HEK293 (cell line): ENCODE measurements around the gene RIMS1.

ENCODE experiments used
- GLIS1 ChIP-seq: fragments of 450-650 bp; formaldehyde crosslinking; IDR thresholded peaks from 2 replicates; pipeline ENCODE4 v1.5.1; 2016; ENCODE audit warnings: missing biosample characterization, missing genetic modification characterization
- KLF10 ChIP-seq: fragments of 450-650 bp; IDR thresholded peaks from 2 replicates; pipeline ENCODE4 v1.5.1; 2018; ENCODE audit warnings: missing biosample characterization, mild to moderate bottlenecking, missing genetic modification characterization
- ZNF121 ChIP-seq: fragments of 450-650 bp; formaldehyde crosslinking; IDR thresholded peaks from 2 replicates; pipeline ENCODE4 v1.5.1; 2016; ENCODE audit warnings: missing biosample characterization, missing genetic modification characterization
- TF ChIP-seq, protein P1 (sequence below): fragments of 450-650 bp; IDR thresholded peaks from 2 replicates; pipeline ENCODE4 v1.5.1; 2018; ENCODE audit warnings: missing biosample characterization, missing genetic modification characterization
- TF ChIP-seq, protein P2 (sequence below): fragments of 450-650 bp; formaldehyde crosslinking; IDR thresholded peaks from 2 replicates; pipeline ENCODE4 v1.5.1; 2016; ENCODE audit warnings: missing biosample characterization, missing genetic modification characterization
- TF ChIP-seq, protein P3 (sequence below): fragments of 450-650 bp; formaldehyde crosslinking; IDR thresholded peaks from 2 replicates; pipeline ENCODE4 v1.5.1; 2016; ENCODE audit warnings: missing biosample characterization, missing genetic modification characterization
- TF ChIP-seq, protein P4 (sequence below): fragments of 450-650 bp; formaldehyde crosslinking; IDR thresholded peaks from 2 replicates; pipeline ENCODE4 v1.5.1; 2016; ENCODE audit warnings: missing biosample characterization, missing genetic modification characterization, borderline replicate concordance

DNA sequence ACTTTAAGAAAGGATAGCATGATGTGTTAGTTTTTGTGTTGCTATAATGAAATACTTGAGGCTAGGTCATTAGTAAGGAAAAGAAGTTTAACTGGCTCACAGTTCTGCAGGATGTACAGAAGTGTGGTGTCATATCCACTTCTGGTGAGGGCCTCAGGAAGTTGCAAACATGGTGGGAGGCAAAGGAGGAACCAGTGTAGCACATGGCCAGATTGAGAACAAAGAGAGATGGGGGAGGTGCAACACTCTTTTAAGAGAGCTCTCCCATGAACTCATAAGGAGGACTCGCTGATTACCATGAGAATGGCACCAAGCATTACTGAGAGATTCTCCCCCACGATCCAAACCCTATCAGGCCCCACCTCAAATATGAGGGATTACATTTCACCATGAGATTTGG is 265.4 kb downstream of the RIMS1 start:
- no peak for TF ChIP-seq GLIS1 (tag by site-specific recombination)
- TF ChIP-seq ZNF121 (tag by site-specific recombination) = no peak
- TF ChIP-seq, protein P1, sequence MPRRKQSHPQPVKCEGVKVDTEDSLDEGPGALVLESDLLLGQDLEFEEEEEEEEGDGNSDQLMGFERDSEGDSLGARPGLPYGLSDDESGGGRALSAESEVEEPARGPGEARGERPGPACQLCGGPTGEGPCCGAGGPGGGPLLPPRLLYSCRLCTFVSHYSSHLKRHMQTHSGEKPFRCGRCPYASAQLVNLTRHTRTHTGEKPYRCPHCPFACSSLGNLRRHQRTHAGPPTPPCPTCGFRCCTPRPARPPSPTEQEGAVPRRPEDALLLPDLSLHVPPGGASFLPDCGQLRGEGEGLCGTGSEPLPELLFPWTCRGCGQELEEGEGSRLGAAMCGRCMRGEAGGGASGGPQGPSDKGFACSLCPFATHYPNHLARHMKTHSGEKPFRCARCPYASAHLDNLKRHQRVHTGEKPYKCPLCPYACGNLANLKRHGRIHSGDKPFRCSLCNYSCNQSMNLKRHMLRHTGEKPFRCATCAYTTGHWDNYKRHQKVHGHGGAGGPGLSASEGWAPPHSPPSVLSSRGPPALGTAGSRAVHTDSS (tag by site-specific recombination) = no peak
- TF ChIP-seq, protein P2, sequence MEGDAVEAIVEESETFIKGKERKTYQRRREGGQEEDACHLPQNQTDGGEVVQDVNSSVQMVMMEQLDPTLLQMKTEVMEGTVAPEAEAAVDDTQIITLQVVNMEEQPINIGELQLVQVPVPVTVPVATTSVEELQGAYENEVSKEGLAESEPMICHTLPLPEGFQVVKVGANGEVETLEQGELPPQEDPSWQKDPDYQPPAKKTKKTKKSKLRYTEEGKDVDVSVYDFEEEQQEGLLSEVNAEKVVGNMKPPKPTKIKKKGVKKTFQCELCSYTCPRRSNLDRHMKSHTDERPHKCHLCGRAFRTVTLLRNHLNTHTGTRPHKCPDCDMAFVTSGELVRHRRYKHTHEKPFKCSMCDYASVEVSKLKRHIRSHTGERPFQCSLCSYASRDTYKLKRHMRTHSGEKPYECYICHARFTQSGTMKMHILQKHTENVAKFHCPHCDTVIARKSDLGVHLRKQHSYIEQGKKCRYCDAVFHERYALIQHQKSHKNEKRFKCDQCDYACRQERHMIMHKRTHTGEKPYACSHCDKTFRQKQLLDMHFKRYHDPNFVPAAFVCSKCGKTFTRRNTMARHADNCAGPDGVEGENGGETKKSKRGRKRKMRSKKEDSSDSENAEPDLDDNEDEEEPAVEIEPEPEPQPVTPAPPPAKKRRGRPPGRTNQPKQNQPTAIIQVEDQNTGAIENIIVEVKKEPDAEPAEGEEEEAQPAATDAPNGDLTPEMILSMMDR = no peak
- TF ChIP-seq KLF10 = no peak
- TF ChIP-seq, protein P3, sequence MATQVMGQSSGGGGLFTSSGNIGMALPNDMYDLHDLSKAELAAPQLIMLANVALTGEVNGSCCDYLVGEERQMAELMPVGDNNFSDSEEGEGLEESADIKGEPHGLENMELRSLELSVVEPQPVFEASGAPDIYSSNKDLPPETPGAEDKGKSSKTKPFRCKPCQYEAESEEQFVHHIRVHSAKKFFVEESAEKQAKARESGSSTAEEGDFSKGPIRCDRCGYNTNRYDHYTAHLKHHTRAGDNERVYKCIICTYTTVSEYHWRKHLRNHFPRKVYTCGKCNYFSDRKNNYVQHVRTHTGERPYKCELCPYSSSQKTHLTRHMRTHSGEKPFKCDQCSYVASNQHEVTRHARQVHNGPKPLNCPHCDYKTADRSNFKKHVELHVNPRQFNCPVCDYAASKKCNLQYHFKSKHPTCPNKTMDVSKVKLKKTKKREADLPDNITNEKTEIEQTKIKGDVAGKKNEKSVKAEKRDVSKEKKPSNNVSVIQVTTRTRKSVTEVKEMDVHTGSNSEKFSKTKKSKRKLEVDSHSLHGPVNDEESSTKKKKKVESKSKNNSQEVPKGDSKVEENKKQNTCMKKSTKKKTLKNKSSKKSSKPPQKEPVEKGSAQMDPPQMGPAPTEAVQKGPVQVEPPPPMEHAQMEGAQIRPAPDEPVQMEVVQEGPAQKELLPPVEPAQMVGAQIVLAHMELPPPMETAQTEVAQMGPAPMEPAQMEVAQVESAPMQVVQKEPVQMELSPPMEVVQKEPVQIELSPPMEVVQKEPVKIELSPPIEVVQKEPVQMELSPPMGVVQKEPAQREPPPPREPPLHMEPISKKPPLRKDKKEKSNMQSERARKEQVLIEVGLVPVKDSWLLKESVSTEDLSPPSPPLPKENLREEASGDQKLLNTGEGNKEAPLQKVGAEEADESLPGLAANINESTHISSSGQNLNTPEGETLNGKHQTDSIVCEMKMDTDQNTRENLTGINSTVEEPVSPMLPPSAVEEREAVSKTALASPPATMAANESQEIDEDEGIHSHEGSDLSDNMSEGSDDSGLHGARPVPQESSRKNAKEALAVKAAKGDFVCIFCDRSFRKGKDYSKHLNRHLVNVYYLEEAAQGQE (tag by site-specific recombination) = no peak
- TF ChIP-seq, protein P4, sequence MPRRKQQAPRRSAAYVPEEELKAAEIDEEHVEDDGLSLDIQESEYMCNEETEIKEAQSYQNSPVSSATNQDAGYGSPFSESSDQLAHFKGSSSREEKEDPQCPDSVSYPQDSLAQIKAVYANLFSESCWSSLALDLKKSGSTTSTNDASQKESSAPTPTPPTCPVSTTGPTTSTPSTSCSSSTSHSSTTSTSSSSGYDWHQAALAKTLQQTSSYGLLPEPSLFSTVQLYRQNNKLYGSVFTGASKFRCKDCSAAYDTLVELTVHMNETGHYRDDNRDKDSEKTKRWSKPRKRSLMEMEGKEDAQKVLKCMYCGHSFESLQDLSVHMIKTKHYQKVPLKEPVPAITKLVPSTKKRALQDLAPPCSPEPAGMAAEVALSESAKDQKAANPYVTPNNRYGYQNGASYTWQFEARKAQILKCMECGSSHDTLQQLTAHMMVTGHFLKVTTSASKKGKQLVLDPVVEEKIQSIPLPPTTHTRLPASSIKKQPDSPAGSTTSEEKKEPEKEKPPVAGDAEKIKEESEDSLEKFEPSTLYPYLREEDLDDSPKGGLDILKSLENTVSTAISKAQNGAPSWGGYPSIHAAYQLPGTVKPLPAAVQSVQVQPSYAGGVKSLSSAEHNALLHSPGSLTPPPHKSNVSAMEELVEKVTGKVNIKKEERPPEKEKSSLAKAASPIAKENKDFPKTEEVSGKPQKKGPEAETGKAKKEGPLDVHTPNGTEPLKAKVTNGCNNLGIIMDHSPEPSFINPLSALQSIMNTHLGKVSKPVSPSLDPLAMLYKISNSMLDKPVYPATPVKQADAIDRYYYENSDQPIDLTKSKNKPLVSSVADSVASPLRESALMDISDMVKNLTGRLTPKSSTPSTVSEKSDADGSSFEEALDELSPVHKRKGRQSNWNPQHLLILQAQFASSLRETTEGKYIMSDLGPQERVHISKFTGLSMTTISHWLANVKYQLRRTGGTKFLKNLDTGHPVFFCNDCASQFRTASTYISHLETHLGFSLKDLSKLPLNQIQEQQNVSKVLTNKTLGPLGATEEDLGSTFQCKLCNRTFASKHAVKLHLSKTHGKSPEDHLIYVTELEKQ (tag by site-specific recombination) = no peak
